ENCODE measurements around the gene LRRK1. TPM values are rescaled to one million over a fixed set of nuclear protein-coding genes. Genes with fewer than 3 reads are reported as not detected.

The LRRK1 gene
- total and polyA plus RNA-seq, 2 of the 13 experiments (the other 11 are each of a cell fraction or from before 2014, with no cell fraction given): 0.13 to 1.2 TPM

DNA sequence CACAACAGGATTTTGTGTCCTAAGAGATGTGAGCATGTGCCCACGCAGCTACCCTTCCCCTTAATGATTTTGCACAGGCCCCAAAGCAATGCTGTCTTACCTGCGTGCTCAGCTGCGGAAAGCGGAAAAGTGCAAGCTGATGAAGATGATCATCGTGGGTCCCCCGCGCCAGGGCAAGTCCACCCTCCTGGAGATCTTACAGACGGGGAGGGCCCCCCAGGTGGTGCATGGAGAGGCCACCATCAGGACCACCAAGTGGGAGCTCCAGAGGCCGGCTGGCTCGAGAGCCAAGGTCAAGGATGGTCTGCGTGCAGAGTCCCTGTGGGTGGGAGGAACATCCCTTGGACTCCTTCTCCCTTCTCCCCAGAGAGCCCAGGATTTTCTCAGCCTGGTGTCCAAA lies 103.1 kb downstream of the LRRK1 start (continued):
- TF ChIP-seq, protein P1, sequence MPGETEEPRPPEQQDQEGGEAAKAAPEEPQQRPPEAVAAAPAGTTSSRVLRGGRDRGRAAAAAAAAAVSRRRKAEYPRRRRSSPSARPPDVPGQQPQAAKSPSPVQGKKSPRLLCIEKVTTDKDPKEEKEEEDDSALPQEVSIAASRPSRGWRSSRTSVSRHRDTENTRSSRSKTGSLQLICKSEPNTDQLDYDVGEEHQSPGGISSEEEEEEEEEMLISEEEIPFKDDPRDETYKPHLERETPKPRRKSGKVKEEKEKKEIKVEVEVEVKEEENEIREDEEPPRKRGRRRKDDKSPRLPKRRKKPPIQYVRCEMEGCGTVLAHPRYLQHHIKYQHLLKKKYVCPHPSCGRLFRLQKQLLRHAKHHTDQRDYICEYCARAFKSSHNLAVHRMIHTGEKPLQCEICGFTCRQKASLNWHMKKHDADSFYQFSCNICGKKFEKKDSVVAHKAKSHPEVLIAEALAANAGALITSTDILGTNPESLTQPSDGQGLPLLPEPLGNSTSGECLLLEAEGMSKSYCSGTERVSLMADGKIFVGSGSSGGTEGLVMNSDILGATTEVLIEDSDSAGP (CRISPR knock-in tag; IDR thresholded peaks at IDR 0.05; ENCODE audit: borderline replicate concordance): no peak
- TF ChIP-seq ZEB1 (IDR thresholded peaks at IDR 0.05; ENCODE audit: insufficient replicate concordance, low read depth) (no peak), IKZF1 (IDR thresholded peaks at IDR 0.05) (no peak), ZSCAN20 (CRISPR knock-in tag; IDR thresholded peaks at IDR 0.05; ENCODE audit: borderline replicate concordance) (no peak), SRSF1 (optimal IDR thresholded peaks at IDR 0.05; ENCODE audit: low read depth, low read length) (no peak)
- TF ChIP-seq, protein P2, sequence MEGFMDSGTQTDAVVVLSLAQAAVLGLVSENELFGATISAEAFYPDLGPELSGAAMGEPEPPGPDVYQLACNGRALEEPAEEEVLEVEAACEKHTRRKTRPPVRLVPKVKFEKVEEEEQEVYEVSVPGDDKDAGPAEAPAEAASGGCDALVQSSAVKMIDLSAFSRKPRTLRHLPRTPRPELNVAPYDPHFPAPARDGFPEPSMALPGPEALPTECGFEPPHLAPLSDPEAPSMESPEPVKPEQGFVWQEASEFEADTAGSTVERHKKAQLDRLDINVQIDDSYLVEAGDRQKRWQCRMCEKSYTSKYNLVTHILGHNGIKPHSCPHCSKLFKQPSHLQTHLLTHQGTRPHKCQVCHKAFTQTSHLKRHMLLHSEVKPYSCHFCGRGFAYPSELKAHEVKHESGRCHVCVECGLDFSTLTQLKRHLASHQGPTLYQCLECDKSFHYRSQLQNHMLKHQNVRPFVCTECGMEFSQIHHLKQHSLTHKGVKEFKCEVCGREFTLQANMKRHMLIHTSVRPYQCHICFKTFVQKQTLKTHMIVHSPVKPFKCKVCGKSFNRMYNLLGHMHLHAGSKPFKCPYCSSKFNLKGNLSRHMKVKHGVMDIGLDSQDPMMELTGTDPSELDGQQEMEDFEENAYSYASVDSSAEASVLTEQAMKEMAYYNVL (CRISPR knock-in tag; IDR thresholded peaks at IDR 0.05; ENCODE audit: borderline replicate concordance): no peak
- TF ChIP-seq, protein P3, sequence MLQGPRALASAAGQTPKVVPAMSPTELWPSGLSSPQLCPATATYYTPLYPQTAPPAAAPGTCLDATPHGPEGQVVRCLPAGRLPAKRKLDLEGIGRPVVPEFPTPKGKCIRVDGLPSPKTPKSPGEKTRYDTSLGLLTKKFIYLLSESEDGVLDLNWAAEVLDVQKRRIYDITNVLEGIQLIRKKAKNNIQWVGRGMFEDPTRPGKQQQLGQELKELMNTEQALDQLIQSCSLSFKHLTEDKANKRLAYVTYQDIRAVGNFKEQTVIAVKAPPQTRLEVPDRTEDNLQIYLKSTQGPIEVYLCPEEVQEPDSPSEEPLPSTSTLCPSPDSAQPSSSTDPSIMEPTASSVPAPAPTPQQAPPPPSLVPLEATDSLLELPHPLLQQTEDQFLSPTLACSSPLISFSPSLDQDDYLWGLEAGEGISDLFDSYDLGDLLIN (CRISPR knock-in tag; IDR thresholded peaks at IDR 0.05; ENCODE audit: borderline replicate concordance): no peak

DNA sequence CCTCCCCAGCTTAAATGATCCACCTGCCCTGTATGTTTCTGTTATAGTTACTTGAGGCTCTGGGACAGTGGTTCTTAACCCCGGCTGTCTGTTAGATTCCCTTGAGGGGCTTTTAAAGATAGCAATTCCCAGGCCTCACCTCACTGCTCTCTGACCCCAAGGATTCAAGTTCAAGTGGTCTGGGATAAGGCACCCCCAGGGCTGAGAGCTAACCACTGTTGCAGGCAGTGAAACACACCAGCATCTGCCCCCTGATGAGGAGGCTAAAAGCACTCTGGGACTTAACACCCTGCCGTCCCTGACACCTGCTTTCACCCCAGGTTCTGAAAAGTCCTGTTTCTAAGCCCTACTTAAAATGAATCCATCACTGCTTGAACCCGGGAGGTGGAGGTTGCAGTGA lies 103.7 kb downstream of the LRRK1 start:
- CTCF ChIA-PET (ENCODE audit: low intra/inter-chr PET ratio, low total read pairs): interaction anchor here (0.7 kb wide), 1 partner anchor 235 kb away, joined by 3 read pairs; no protein-coding TSS in a partner anchor
- ATAC-seq (no peak), DNase-seq (ENCODE audit: low spot score) (no peak), FAIRE-seq (no peak)
- Histone ChIP-seq H3K27ac (ENCODE audit: extremely low read length, insufficient read depth, low read length) (no peak overlapping the region), H3K4me1 (ENCODE audit: insufficient read depth, low read length) (peaks cover 27% of the 10 kb centered on the region), H3K79me2 (ENCODE audit: insufficient read depth, low read length) (no peaks in the 10 kb centered on the region), H3K9me3 (ENCODE audit: low read length) (no peaks in the 10 kb centered on the region), H3K27me3 (ENCODE audit: control insufficient read depth in 1 of 2, insufficient read depth in 2 of 2, low read length in 2 of 2) (peaks cover 12 to 89% of the 10 kb centered on the region in 2 experiments), H3K9ac (ENCODE audit: insufficient read depth, low read depth, low read length) (no peak overlapping the region), H3K4me3 (replicated peaks in 1 of 3; ENCODE audit: insufficient read depth in 1 of 3, low read depth in 2 of 3, low read length in 3 of 3) (no peak overlapping the region), H2AFZ (ENCODE audit: low read length) (no peak overlapping the region), H3K36me3 (replicated peaks in 1 of 2; ENCODE audit: control insufficient read depth in 1 of 2, insufficient read depth in 2 of 2, low read length in 2 of 2) (no peaks in the 10 kb centered on the region), H3K4me2 (ENCODE audit: low read depth, low read length) (no peak overlapping the region), H4K20me1 (ENCODE audit: insufficient read depth, low read length) (no peaks in the 10 kb centered on the region)
- intact Hi-C loops (cut with micrococcal nuclease; ENCODE audit: unreplicated experiment): no loop called here
- TF ChIP-seq CCDC6 (CRISPR knock-in tag; IDR thresholded peaks at IDR 0.05): no peak
- in situ Hi-C loops (cut with HindIII; ENCODE audit: extremely low pct_ligation_motif_present, low pct_unique_long_range_greater_than_20kb): loop anchor here (25.0 kb wide), 1 partner anchor 361 kb away; no protein-coding TSS in a partner anchor
- POLR2A ChIA-PET: interaction anchor here (1.4 kb wide), 1 partner anchor 46 kb away, joined by 4 read pairs; no protein-coding TSS in a partner anchor
- WGBS (ENCODE audit: low lambda C conversion rate): 18% methylated on average over 3 of the region's 3 CpGs
- no TSS peak for BruUV-seq (replicated peaks)
